NT2/D1 (cell line): ENCODE data around the gene TNS3.

ENCODE experiments used
- DNase-seq: peaks from one replicate; pipeline ENCODE4 v3.0.0-alpha.2; 2011; ENCODE audit warnings: low read depth, low spot score
- H3K27me3 ChIP-seq: 2 replicates; pipeline ENCODE4 v1.6.0; 2011; ENCODE audit warnings: mild to moderate bottlenecking; ENCODE audit not compliant: insufficient read length, insufficient read depth
- H3K36me3 ChIP-seq: 2 replicates; pipeline ENCODE4 v1.6.1; 2011; ENCODE audit warnings: mild to moderate bottlenecking, low read length, mixed read lengths; ENCODE audit not compliant: insufficient read depth, insufficient read length
- H3K4me1 ChIP-seq: 2 replicates; pipeline ENCODE4 v1.5.1; 2011; ENCODE audit not compliant: insufficient read depth, insufficient read length
- H3K4me3 ChIP-seq: 2 replicates; pipeline ENCODE4 v1.5.1; 2011; ENCODE audit warnings: low read depth; ENCODE audit not compliant: insufficient read length
- H3K9ac ChIP-seq: 2 replicates; pipeline ENCODE4 v1.6.0; 2011; ENCODE audit warnings: low read depth; ENCODE audit not compliant: insufficient read length
- H3K9me3 ChIP-seq: 2 replicates; pipeline ENCODE4 v1.5.1; 2011; ENCODE audit warnings: mild to moderate bottlenecking, low read length; ENCODE audit not compliant: insufficient read depth
- SUZ12 ChIP-seq: IDR thresholded peaks from 2 replicates; pipeline ENCODE4 v1.6.1; 2011; ENCODE audit not compliant: insufficient read length, insufficient read depth; ENCODE audit errors: extremely low read depth
- YY1 ChIP-seq: IDR thresholded peaks from 2 replicates; pipeline ENCODE4 v1.6.1; 2011; ENCODE audit not compliant: insufficient read length, insufficient read depth
- ZNF274 ChIP-seq: IDR thresholded peaks from 2 replicates; pipeline ENCODE4 v1.6.1; 2011; ENCODE audit warnings: mild to moderate bottlenecking, low read depth, low read length

Gene TNS3

GRCh38 chr7:47496056-47496665 is 85.8 kb downstream of the TNS3 start:
- Histone ChIP-seq H3K9ac (no peak overlapping the region), H3K27me3 (no peaks in the 10 kb centered on the region), H3K4me1 (peaks cover 12% of the 10 kb centered on the region), H3K36me3 (peaks cover 52% of the 10 kb centered on the region), H3K9me3 (no peaks in the 10 kb centered on the region), H3K4me3 (no peak overlapping the region)
- DNase-seq, result no peak
- TF ChIP-seq SUZ12 (no peak), YY1 (no peak), ZNF274 (no peak)

GRCh38 chr7:47493976-47494911 is 87.7 kb downstream of the TNS3 start:
- no peak for DNase-seq
- H3K4me3 ChIP-seq, result no peak overlapping the region
- peaks cover 52% of the 10 kb centered on the region for H3K36me3 ChIP-seq
- H3K4me1 ChIP-seq, result peaks cover 20% of the 10 kb centered on the region
- TF ChIP-seq SUZ12 (no peak), ZNF274 (no peak), YY1 (no peak)
- H3K9me3 ChIP-seq, result no peaks in the 10 kb centered on the region
- H3K9ac ChIP-seq, result no peak overlapping the region
- H3K27me3 ChIP-seq, result no peaks in the 10 kb centered on the region

DNA sequence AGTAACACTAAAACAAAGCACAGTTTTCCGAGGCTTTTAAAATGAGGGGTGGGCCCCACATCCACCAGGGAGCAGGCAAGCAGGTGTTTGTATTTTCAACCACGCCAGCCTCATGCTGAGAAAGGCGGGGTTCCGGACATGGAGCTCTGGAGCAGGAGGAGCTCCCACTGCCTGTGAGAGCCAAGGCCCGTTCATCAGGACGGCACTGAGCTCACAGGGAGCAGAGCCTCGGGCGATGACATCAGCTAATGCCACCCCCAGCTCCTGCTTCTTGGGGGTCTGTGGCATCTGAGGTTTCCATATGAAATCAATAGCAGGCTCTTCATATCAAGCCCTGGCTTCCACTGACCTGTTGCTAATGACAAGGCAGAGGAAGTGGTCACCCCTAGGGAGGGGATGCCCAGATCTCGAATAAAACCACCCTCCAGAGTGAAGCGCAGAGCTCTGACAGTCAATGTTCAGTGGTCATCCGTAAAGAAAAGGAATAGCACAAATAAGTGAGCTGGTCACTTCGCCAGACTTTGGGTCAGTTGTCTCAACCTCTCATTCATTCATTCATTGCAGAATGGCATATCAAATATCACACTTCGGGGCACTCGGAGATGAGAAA is 89.1 kb downstream of the TNS3 start:
- TF ChIP-seq SUZ12 (no peak), ZNF274 (no peak), YY1 (no peak)
- no peak overlapping the region for H3K4me3 ChIP-seq
- H3K27me3 ChIP-seq, result no peaks in the 10 kb centered on the region
- H3K36me3 ChIP-seq, result peaks cover 41% of the 10 kb centered on the region
- no peaks in the 10 kb centered on the region for H3K9me3 ChIP-seq
- H3K9ac ChIP-seq, result no peak overlapping the region
- H3K4me1 ChIP-seq, result peaks cover 24% of the 10 kb centered on the region
- DNase-seq, result no peak

GRCh38 chr7:47490501-47491265 is 91.2 kb downstream of the TNS3 start:
- no peak for DNase-seq
- Histone ChIP-seq H3K9me3 (peaks cover 6% of the 10 kb centered on the region; the same call in 1 of the 2 replicates), H3K36me3 (peaks cover 35% of the 10 kb centered on the region), H3K4me1 (peaks cover 17% of the 10 kb centered on the region), H3K27me3 (no peaks in the 10 kb centered on the region), H3K9ac (no peak overlapping the region), H3K4me3 (no peak overlapping the region)
- no peak for TF ChIP-seq ZNF274
- no peak for TF ChIP-seq YY1
- no peak for TF ChIP-seq SUZ12

GRCh38 chr7:47489624-47490023 is 92.3 kb downstream of the TNS3 start:
- Histone ChIP-seq H3K4me1 (peaks cover 19% of the 10 kb centered on the region), H3K27me3 (peaks cover 5% of the 10 kb centered on the region), H3K9ac (no peak overlapping the region), H3K36me3 (peaks cover 46% of the 10 kb centered on the region), H3K4me3 (no peak overlapping the region), H3K9me3 (peaks cover 17% of the 10 kb centered on the region; the same call in 1 of the 2 replicates)
- no peak for DNase-seq
- TF ChIP-seq SUZ12, result no peak
- no peak for TF ChIP-seq YY1
- no peak for TF ChIP-seq ZNF274

GRCh38 chr7:47488969-47489342 is 93.0 kb downstream of the TNS3 start:
- no peak overlapping the region for H3K4me3 ChIP-seq
- peaks cover 10% of the 10 kb centered on the region for H3K27me3 ChIP-seq
- TF ChIP-seq ZNF274, result no peak
- TF ChIP-seq SUZ12, result no peak
- no peak for TF ChIP-seq YY1
- H3K36me3 ChIP-seq, result peaks cover 50% of the 10 kb centered on the region
- peaks cover 19% of the 10 kb centered on the region for H3K4me1 ChIP-seq
- H3K9me3 ChIP-seq, result peaks cover 21% of the 10 kb centered on the region; the same call in 1 of the 2 replicates
- no peak overlapping the region for H3K9ac ChIP-seq
- peak; percentile 95 for DNase-seq
